Mesothelial cell of epicardium (in vitro differentiated cells): Measurements from ENCODE around the gene ZNF230. TPM values are rescaled to one million over a fixed set of nuclear protein-coding genes. Genes with fewer than 3 reads are reported as not detected.

ENCODE experiments used
- DNase-seq, 2 experiments: peaks; one replicate each; pipeline ENCODE4 v3.0.0; 2021; ENCODE audit warnings: low spot score in 2 of 2; ENCODE audit not compliant: unreplicated experiment in 2 of 2
- H3K27ac Mint-ChIP-seq: 2 replicates; pipeline ENCODE4 v1.8.0; 2021; ENCODE audit warnings: mixed read lengths
- H3K27me3 Mint-ChIP-seq: 2 replicates; pipeline ENCODE4 v1.8.0; 2021; ENCODE audit warnings: low read depth, mixed read lengths
- H3K36me3 Mint-ChIP-seq: 2 replicates; pipeline ENCODE4 v1.8.0; 2021; ENCODE audit warnings: mixed read lengths
- H3K4me1 Mint-ChIP-seq: 2 replicates; pipeline ENCODE4 v1.8.0; 2021; ENCODE audit warnings: mixed read lengths
- H3K4me3 Mint-ChIP-seq: 2 replicates; pipeline ENCODE4 v1.8.0; 2021; ENCODE audit warnings: mild to moderate bottlenecking, moderate library complexity, mixed read lengths
- H3K9me3 Mint-ChIP-seq: 2 replicates; pipeline ENCODE4 v1.8.0; 2021; ENCODE audit warnings: mixed read lengths
- CTCF ChIP-seq: fragments of 200-600 bp; sonication (generic); IDR thresholded peaks from one replicate; pipeline ENCODE4 v1.5.0; 2021; ENCODE audit warnings: antibody characterized with exemption; ENCODE audit not compliant: unreplicated experiment
- total RNA-seq: library from RNA; stranded (reverse); gene quantifications from 3 replicates; pipeline ENCODE4 v1.2.1, GENCODE V29; 2021

Gene ZNF230
- total RNA-seq, 1 donor from 2014 or later, result 4.0 TPM

- no peak for TF ChIP-seq CTCF
- Mint-ChIP-seq H3K4me3 (no peak overlapping the region), H3K36me3 (peaks cover 53% of the 10 kb centered on the region), H3K9me3 (peaks cover 84% of the 10 kb centered on the region), H3K4me1 (no peaks in the 10 kb centered on the region), H3K27ac (no peak overlapping the region), H3K27me3 (no peaks in the 10 kb centered on the region)
- no peak for DNase-seq
Measured at GRCh38 chr19:43976732-43977131, 26.0 kb upstream of the ZNF230 start.

GRCh38 chr19:43983544-43983911 is 19.2 kb upstream of the ZNF230 start:
- Mint-ChIP-seq H3K27ac (no peak overlapping the region), H3K4me3 (peak overlapping the region; percentile 64), H3K27me3 (no peaks in the 10 kb centered on the region), H3K36me3 (peaks cover 14% of the 10 kb centered on the region), H3K4me1 (peaks cover 2% of the 10 kb centered on the region), H3K9me3 (peaks cover 43% of the 10 kb centered on the region)
- TF ChIP-seq CTCF, result no peak
- DNase-seq, result no peak

GRCh38 chr19:43983912-43984686 is 18.7 kb upstream of the ZNF230 start, which contains the start of gene ZNF155:
TSS of gene ZNF155 (plus strand) at chr19:43984188. CDS start at chr19:43988544, 4,356 bp downstream.
- Mint-ChIP-seq H3K36me3 (peaks cover 15% of the 10 kb centered on the region), H3K4me3 (peak within 1 kb of the TSS; percentile 97), H3K4me1 (peaks cover 2% of the 10 kb centered on the region), H3K27ac (peak within 1 kb of the TSS; percentile 84), H3K27me3 (no peaks in the 10 kb centered on the region), H3K9me3 (peaks cover 43% of the 10 kb centered on the region)
- TF ChIP-seq CTCF, result no peak
- DNase-seq, result peak; percentile 53 to 73

- DNase-seq, result no peak
- Mint-ChIP-seq H3K9me3 (peaks cover 40% of the 10 kb centered on the region), H3K4me3 (peak overlapping the region; percentile 97), H3K4me1 (peaks cover 2% of the 10 kb centered on the region), H3K27me3 (no peaks in the 10 kb centered on the region), H3K27ac (peak overlapping the region; percentile 25), H3K36me3 (peaks cover 18% of the 10 kb centered on the region)
- TF ChIP-seq CTCF, result no peak
Measured at GRCh38 chr19:43984687-43985000, 18.1 kb upstream of the ZNF230 start.

GRCh38 chr19:43997631-43998290 is 5.0 kb upstream of the ZNF230 start:
- TF ChIP-seq CTCF, result no peak
- no peak overlapping the region for H3K27ac Mint-ChIP-seq
- H3K27me3 Mint-ChIP-seq, result no peaks in the 10 kb centered on the region
- peaks cover 31% of the 10 kb centered on the region for H3K9me3 Mint-ChIP-seq
- peaks cover 8% of the 10 kb centered on the region for H3K4me1 Mint-ChIP-seq
- no peak overlapping the region for H3K4me3 Mint-ChIP-seq
- peaks cover 41% of the 10 kb centered on the region for H3K36me3 Mint-ChIP-seq
- DNase-seq, result no peak
